ENCODE data around the gene TNS3. TPM values are rescaled to one million over a fixed set of nuclear protein-coding genes. Genes with fewer than 3 reads are reported as not detected.
A peak's percentile ranks its signal among the peaks of the same experiment; 100 is the strongest.

The TNS3 gene
- total RNA-seq, 1 donor from 2014 or later, result 426 TPM

DNA sequence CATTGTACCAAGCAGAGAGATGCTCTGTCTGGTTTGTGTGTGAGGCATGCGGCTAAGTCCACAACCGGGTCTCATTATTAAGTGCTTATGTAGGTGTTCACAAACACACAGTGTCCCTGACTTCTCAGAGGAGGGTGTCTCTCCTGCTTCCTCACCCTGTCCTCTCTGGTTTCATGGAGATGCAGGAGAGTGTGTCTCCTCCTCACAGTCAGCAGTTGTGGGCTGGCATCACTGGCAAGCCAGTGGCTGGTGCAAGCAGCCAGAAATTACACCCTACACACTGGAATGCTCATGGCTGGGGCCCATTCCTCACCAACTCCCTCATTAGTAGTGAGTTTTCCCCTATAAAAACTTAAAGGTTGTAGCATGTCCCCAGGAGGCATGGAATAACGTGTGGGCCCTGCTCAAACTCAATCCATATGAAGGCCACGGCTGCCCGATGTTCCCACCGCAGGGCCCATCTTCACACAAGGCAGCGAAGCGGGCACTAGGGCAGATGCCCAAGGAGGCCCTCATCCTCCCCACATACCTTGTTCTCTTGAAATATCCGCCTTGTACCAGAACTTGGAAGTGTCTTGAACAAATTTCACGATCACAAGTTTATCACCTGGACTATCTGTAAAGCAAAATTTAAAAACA is 280.1 kb downstream of the TNS3 start:
- no peak for DNase-seq (ENCODE audit: low spot score)

DNA sequence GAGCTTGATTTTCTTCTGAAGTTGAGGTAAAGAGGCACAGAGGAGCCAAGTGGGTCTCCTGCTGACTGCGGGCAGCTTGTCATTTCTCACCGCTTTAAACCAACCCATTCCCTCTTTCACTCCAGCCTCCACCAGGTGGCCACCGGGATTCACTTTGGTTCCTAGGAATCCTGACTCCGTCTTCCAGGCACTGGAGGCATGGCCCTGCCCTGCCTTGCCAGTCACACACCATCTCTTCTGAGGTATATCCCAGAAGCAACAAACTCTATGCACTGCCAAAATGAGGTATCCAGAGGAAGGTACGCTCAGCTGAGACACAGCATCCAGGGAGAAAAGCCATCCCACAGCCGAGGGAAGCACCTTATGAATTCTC is 280.8 kb downstream of the TNS3 start:
- Mint-ChIP-seq H3K9me3 (ENCODE audit: low read depth) (no peaks in the 10 kb centered on the region), H3K36me3 (ENCODE audit: low read depth) (peaks cover 48% of the 10 kb centered on the region), H3K27ac (ENCODE audit: unreplicated experiment) (peak overlapping the region; percentile 55), H3K4me1 (ENCODE audit: low read depth) (peaks cover 65% of the 10 kb centered on the region), H3K4me3 (ENCODE audit: unreplicated experiment) (no peak overlapping the region), H3K27me3 (ENCODE audit: low read depth) (no peaks in the 10 kb centered on the region)
- TF ChIP-seq, protein P1, sequence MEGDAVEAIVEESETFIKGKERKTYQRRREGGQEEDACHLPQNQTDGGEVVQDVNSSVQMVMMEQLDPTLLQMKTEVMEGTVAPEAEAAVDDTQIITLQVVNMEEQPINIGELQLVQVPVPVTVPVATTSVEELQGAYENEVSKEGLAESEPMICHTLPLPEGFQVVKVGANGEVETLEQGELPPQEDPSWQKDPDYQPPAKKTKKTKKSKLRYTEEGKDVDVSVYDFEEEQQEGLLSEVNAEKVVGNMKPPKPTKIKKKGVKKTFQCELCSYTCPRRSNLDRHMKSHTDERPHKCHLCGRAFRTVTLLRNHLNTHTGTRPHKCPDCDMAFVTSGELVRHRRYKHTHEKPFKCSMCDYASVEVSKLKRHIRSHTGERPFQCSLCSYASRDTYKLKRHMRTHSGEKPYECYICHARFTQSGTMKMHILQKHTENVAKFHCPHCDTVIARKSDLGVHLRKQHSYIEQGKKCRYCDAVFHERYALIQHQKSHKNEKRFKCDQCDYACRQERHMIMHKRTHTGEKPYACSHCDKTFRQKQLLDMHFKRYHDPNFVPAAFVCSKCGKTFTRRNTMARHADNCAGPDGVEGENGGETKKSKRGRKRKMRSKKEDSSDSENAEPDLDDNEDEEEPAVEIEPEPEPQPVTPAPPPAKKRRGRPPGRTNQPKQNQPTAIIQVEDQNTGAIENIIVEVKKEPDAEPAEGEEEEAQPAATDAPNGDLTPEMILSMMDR (IDR thresholded peaks at IDR 0.05), result peak; percentile 53
- no peak for DNase-seq (ENCODE audit: low spot score)

More for the DNA sequence above, 280.1 kb downstream of the TNS3 start:
- no peak overlapping the region for H3K4me3 Mint-ChIP-seq (ENCODE audit: unreplicated experiment)
- peaks cover 65% of the 10 kb centered on the region for H3K4me1 Mint-ChIP-seq (ENCODE audit: low read depth)
- TF ChIP-seq, protein P1 (IDR thresholded peaks at IDR 0.05), result no peak
- peak overlapping the region; percentile 55 for H3K27ac Mint-ChIP-seq (ENCODE audit: unreplicated experiment)
- H3K36me3 Mint-ChIP-seq (ENCODE audit: low read depth), result peaks cover 45% of the 10 kb centered on the region
- no peaks in the 10 kb centered on the region for H3K27me3 Mint-ChIP-seq (ENCODE audit: low read depth)
- H3K9me3 Mint-ChIP-seq (ENCODE audit: low read depth), result no peaks in the 10 kb centered on the region

DNA sequence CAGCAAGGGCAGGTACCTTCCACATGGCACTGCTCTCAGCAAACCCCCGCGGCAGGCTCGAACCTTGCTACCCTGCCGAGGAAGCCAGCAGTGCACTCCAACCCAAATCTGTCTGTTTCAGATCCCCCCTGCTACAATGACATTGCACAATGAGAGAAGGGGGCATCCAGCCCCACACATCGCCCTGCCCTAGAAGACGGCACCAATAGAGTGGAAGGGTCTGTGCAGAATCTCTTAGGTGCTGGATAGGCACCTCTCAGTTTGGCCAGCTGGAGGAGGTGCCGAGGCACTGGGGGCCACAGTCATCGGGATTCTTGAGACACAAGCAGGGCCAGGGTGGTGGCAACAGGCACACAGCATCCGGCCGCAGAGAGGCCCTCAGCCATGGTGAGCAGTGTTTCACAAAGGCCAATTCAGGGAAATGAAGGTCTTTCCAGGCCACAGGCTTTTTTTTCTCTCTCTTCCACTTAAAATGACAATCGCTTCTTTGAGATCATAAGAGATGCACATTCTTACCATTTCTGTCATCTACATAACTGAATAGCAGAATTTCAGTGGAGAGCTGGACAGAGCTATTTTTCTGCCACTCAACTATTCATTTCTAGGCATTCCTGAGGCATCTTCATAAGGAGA is 281.3 kb downstream of the TNS3 start:
- no peak for DNase-seq (ENCODE audit: low spot score)
- Mint-ChIP-seq H3K9me3 (ENCODE audit: low read depth) (no peaks in the 10 kb centered on the region), H3K27ac (ENCODE audit: unreplicated experiment) (peak overlapping the region; percentile 55), H3K4me1 (ENCODE audit: low read depth) (peaks cover 70% of the 10 kb centered on the region), H3K4me3 (ENCODE audit: unreplicated experiment) (no peak overlapping the region), H3K36me3 (ENCODE audit: low read depth) (peaks cover 53% of the 10 kb centered on the region), H3K27me3 (ENCODE audit: low read depth) (no peaks in the 10 kb centered on the region)
- TF ChIP-seq, protein P1 (IDR thresholded peaks at IDR 0.05), result no peak

DNA sequence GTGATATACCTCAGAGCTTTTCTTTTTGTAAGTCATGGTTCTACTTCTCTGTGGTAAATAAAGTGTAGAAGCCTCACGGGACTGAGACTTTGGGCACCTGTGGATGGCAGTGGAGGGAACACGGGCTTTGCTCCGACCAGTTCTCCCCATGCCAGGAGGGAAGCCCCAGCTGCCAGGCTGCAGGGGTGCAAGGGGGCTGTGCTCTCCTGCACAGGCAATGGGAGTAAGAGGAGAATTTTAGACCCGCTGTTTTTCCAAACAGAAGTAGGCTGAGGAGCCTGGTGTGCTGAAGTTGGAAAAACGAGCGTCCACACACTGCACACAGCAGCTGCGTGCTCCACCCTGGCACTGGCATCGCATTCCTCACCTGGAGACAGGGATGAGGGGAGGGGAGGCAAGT is 282.4 kb downstream of the TNS3 start:
- Mint-ChIP-seq H3K36me3 (ENCODE audit: low read depth) (peaks cover 52% of the 10 kb centered on the region), H3K4me3 (ENCODE audit: unreplicated experiment) (no peak overlapping the region), H3K27me3 (ENCODE audit: low read depth) (no peaks in the 10 kb centered on the region), H3K4me1 (ENCODE audit: low read depth) (peaks cover 75% of the 10 kb centered on the region), H3K9me3 (ENCODE audit: low read depth) (no peaks in the 10 kb centered on the region), H3K27ac (ENCODE audit: unreplicated experiment) (peak overlapping the region; percentile 57)
- DNase-seq (ENCODE audit: low spot score), result no peak
- TF ChIP-seq, protein P1 (IDR thresholded peaks at IDR 0.05), result no peak

DNA sequence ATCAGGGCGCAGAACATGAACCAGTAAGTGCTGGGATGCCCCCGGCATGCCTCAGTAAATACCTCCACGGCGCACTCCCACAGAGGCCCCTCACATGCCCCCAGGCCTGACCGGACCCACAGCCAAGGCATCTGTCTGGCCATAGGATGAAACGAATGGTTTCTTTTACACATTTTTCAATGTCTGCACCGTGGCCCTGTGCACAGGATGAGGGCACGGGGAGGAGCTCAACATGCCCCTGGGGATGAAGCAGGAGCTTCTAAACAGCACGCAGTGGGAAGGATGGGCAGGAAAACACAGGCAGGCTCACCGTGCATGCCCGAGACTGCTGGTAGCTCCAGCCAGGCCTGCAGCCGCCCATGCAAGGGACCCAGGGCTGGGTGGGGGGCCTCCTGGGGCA is 283.3 kb downstream of the TNS3 start:
- H3K4me1 Mint-ChIP-seq (ENCODE audit: low read depth), result peaks cover 79% of the 10 kb centered on the region
- peak overlapping the region; percentile 75 for H3K27ac Mint-ChIP-seq (ENCODE audit: unreplicated experiment)

More for the DNA sequence above, 283.3 kb downstream of the TNS3 start:
- H3K27me3 Mint-ChIP-seq (ENCODE audit: low read depth), result no peaks in the 10 kb centered on the region
- H3K4me3 Mint-ChIP-seq (ENCODE audit: unreplicated experiment), result no peak overlapping the region
- TF ChIP-seq, protein P1 (IDR thresholded peaks at IDR 0.05), result no peak
- H3K9me3 Mint-ChIP-seq (ENCODE audit: low read depth), result no peaks in the 10 kb centered on the region
- no peak for DNase-seq (ENCODE audit: low spot score)
- peaks cover 56% of the 10 kb centered on the region for H3K36me3 Mint-ChIP-seq (ENCODE audit: low read depth)

Measured in chondrocyte (in vitro differentiated cells).